ENCODE data around the gene CLCN7. TPM values are rescaled to one million over a fixed set of nuclear protein-coding genes. Genes with fewer than 3 reads are reported as not detected.

CLCN7 gene
- total and polyA plus RNA-seq, 8 donors, result 8.7 to 489 (median 55.1) TPM

GRCh38 chr16:1437606-1438005 lies 37.2 kb downstream of the CLCN7 start:
- no peak for DNase-seq
- H3K9me3 ChIP-seq, result no peaks in the 10 kb centered on the region
- intact Hi-C loops (cut with DNase I; ENCODE audit: low total_unique reads), result no loop called here

GRCh38 chr16:1436731-1437355 lies 38.0 kb downstream of the CLCN7 start:
- H3K27ac ChIP-seq, result no peak overlapping the region
- H3K36me3 ChIP-seq, result no peaks in the 10 kb centered on the region
- H3K27me3 ChIP-seq, result peaks cover 0 to 26% (median 0%) of the 10 kb centered on the region in 3 donors
- H3K9me3 ChIP-seq, result no peaks in the 10 kb centered on the region
- no peak for DNase-seq
- no peak overlapping the region for H3K4me3 ChIP-seq
- WGBS, 5 donors, result 82 to 94% (median 89%) methylated on average over 38 to 47 of the region's 47 CpGs
- peaks cover 0 to 6% (median 0%) of the 10 kb centered on the region in 4 donors for H3K4me1 ChIP-seq
- no peak for TF ChIP-seq POLR2AphosphoS5 (IDR thresholded peaks at IDR 0.05)
- no peak for TF ChIP-seq EP300 (IDR thresholded peaks at IDR 0.05)
- TF ChIP-seq POLR2A (IDR thresholded peaks at IDR 0.05), result no peak
- no peak for TF ChIP-seq CTCF (IDR thresholded peaks at IDR 0.05)
- intact Hi-C loops (cut with DNase I; ENCODE audit: low total_unique reads), result no loop called here

More at GRCh38 chr16:1437606-1438005, 37.2 kb downstream of the CLCN7 start:
- H3K4me3 ChIP-seq, result no peak overlapping the region
- H3K4me1 ChIP-seq, result peaks cover 0 to 4% (median 0%) of the 10 kb centered on the region in 4 donors
- no peak overlapping the region for H3K27ac ChIP-seq
- 76 to 89% (median 78%) methylated on average over 12 to 22 of the region's 22 CpGs for WGBS, 5 donors
- peaks cover 0 to 18% (median 0%) of the 10 kb centered on the region in 3 donors for H3K27me3 ChIP-seq
- no peaks in the 10 kb centered on the region for H3K36me3 ChIP-seq
- TF ChIP-seq POLR2A (IDR thresholded peaks at IDR 0.05), result no peak
- TF ChIP-seq CTCF (IDR thresholded peaks at IDR 0.05), result no peak
- TF ChIP-seq POLR2AphosphoS5 (IDR thresholded peaks at IDR 0.05), result no peak
- no peak for TF ChIP-seq EP300 (IDR thresholded peaks at IDR 0.05)

- peaks cover 0 to 13% (median 5%) of the 10 kb centered on the region in 4 donors for H3K4me1 ChIP-seq
- H3K36me3 ChIP-seq, result no peaks in the 10 kb centered on the region
- H3K27ac ChIP-seq, result no peak overlapping the region
- H3K9me3 ChIP-seq, result no peaks in the 10 kb centered on the region
- no peak for TF ChIP-seq CTCF (IDR thresholded peaks at IDR 0.05)
- no peak for TF ChIP-seq EP300 (IDR thresholded peaks at IDR 0.05)
- no peak for TF ChIP-seq POLR2A (IDR thresholded peaks at IDR 0.05)
- TF ChIP-seq POLR2AphosphoS5 (IDR thresholded peaks at IDR 0.05), result no peak
- intact Hi-C loops (cut with DNase I; ENCODE audit: low total_unique reads), result no loop called here
- WGBS, 5 donors, result 60 to 80% (median 68%) methylated on average over 27 to 32 of the region's 32 CpGs
- peak; percentile 47 to 51 for DNase-seq
- H3K27me3 ChIP-seq, result peaks cover 0 to 30% (median 0%) of the 10 kb centered on the region in 3 donors
- no peak overlapping the region for H3K4me3 ChIP-seq
Observed at GRCh38 chr16:1435921-1436697, 38.7 kb downstream of the CLCN7 start.

GRCh38 chr16:1434644-1435592 lies 39.9 kb downstream of the CLCN7 start:
- no peak for DNase-seq
- Histone ChIP-seq H3K4me3 (no peak overlapping the region), H3K27me3 (peaks cover 0 to 30% (median 0%) of the 10 kb centered on the region in 3 donors), H3K27ac (no peak overlapping the region), H3K4me1 (peaks cover 8 to 25% (median 17%) of the 10 kb centered on the region in 4 donors), H3K9me3 (no peaks in the 10 kb centered on the region), H3K36me3 (no peaks in the 10 kb centered on the region)
- no peak for TF ChIP-seq CTCF (IDR thresholded peaks at IDR 0.05)
- TF ChIP-seq EP300 (IDR thresholded peaks at IDR 0.05), result no peak
- 86 to 92% (median 91%) methylated on average over 26 to 40 of the region's 40 CpGs for WGBS, 5 donors
- intact Hi-C loops (cut with DNase I; ENCODE audit: low total_unique reads), result no loop called here

All from stomach (tissue), 9 donors.